ENCODE data around the gene ANKH.
"Not testable (repeated sequence)": the region's sequence is repeated elsewhere in the genome, so short reads cannot be mapped to it uniquely, and the experiment has no call there.

Gene ANKH

DNA sequence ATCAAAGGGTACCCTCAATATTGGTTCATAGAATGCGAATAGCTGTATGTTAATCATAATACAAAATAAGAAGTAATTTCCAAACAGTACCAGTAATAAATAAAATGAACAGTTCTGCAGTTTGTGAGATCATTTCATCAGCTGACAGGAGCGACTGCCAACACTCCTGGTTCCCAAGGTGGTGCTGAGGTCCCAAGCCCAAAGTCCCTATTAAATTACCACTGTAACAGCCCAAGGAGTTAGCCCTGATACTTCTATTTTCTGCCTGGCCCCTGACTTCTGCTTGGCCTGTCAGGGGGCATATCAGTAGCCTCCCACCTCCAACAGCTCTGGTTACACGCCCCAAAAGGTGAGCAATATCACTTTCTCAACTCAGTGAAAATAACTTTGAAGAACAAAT lies 47.1 kb downstream of the ANKH start:
- DNase-seq: no peak

GRCh38 chr5:14821100-14821845 lies 50.3 kb downstream of the ANKH start:
- DNase-seq: no peak

GRCh38 chr5:14818931-14819790 lies 52.4 kb downstream of the ANKH start:
- DNase-seq: no peak

- not testable (repeated sequence) for DNase-seq
Observed at GRCh38 chr5:14817762-14818136, 53.8 kb downstream of the ANKH start.

DNA sequence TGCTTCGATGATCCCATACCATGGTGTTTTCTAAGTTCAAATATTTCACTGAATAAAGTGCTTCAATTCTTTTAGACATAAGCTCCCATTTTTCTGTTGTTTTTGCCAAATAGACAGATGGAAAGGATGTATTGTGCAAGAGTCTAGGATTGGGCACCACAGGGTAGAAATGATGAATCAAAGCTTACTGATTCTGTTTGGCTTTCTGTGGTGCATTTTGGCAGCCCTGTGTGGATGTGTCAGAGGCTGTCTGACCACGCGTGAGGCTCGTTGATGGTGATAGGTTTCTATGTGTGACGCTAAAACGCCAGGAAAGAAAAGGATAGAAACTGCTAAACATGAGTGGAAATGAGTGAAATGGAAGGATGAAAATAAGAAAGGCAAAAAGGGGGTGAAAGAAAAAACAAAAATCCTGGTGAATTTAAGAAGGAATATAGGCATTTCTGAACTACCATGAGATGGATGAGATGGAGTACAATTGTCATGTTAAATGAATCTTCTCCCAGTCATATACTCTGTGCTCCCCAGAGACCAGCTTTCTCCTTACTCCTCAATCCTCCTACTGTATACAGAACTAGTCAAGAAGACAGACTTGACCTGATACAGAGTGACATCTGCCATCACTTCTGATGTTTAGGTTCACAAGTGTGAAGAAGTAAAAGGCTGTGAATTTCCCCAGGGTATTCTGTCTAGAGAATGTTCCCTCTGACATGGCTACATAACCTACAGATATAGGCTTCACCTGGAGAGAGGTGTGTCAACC lies 54.4 kb downstream of the ANKH start:
- DNase-seq: no peak

DNA sequence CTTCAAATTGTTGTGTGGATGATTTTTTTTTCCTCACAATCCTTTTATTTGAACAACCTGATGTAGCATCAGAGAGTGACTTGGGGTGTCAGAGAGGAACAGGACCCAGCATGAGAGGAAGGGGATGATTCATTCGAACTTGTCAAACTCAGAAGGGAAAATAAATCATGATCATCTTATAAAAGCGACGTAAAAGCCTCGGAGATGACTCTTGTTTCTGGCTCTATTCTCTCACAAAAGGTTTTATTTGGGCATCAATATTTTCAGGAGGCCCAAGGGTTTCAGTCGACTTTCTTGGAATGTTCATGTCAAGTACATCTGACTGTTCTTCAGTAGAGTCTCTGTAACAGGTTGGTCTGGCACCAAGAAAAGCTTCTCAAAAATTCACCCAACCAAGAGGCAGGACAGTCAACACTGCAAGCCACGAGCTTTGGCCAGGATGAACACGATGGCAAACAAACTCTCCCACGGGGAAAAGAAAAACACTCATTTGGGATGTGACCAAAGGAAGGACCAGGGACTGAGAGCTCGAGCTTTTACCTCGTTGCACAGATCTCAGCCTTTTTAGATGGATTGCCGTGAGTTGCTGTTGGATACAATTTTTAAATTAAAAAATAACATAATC lies 55.1 kb downstream of the ANKH start:
- no peak for DNase-seq

DNA sequence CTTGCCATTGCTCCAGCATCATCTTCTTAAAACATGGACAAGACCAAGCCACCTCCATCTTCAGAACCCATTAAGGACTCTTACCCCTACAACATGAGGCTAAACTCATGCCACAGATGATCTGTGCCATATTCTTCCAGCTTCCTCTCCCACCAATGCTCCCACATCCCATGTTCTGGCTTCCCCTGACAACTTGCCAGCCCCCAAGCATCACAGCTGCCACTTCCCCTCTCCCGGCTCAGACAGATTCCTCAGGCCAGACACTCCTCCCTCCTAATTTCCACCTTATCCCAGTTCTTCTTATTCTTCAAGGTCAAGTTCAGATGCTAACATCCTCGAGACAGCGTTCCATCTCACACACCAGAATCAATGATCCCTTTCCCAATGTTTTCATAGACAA lies 57.8 kb downstream of the ANKH start:
- DNase-seq: no peak

GRCh38 chr5:14812166-14812565 lies 59.4 kb downstream of the ANKH start:
- DNase-seq: no peak

DNA sequence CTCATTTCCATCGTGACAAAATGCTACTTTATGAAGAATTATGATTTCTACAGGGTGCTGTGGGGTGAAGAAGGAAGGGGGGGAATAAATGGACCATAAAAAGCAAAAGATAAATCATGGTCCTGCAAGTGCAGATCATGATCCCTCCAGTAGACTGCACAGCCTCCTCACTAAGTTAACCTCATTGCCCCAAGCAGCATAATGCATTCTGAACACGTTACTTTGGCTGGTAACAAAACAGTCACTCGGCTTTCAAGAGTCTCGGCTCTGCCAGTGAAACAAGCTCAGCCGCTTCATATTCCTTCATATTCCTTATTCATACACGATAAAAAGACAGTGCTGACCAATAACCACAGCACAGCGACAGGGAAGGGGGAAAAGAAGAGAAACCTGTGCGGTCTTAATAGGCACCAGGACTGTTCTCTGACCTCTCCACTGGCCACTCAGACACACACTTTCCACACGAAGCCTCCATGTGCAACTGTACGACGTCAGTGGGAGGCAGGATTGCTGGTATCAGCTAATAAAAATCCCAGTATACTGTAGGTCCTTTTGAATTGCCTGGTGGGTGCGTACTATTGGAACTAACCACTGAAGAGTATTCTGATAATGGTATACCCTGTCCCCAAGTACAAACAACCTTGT lies 60.5 kb downstream of the ANKH start:
- DNase-seq: no peak

- no peak for DNase-seq
Observed at GRCh38 chr5:14810282-14810681, 61.3 kb downstream of the ANKH start.

GRCh38 chr5:14809369-14810155 lies 62.0 kb downstream of the ANKH start:
- DNase-seq: peak; percentile 75

- DNase-seq: no peak
Observed at GRCh38 chr5:14807471-14807870, 64.1 kb downstream of the ANKH start.

DNA sequence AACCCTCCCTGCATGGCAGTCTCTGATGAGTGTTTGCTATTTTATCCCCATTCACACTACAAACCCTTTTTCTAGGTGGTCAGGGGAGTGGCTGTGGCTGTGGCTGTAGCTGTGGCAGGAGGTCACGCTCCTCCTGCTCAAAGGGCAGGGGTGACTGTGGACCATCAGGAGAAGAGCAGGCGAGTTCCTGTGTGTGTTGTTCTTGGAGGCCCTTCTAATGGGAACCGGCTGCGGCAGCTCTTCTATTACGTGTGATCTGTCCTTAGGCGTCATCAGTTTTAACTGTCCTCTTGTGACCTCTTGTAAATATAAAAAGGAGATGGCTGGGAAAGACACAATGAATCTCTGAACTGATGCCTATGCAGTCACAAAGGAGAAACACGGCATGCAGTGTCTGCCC lies 65.1 kb downstream of the ANKH start:
- DNase-seq: no peak

- DNase-seq: no peak
Observed at GRCh38 chr5:14802541-14802940, 69.0 kb downstream of the ANKH start.

DNA sequence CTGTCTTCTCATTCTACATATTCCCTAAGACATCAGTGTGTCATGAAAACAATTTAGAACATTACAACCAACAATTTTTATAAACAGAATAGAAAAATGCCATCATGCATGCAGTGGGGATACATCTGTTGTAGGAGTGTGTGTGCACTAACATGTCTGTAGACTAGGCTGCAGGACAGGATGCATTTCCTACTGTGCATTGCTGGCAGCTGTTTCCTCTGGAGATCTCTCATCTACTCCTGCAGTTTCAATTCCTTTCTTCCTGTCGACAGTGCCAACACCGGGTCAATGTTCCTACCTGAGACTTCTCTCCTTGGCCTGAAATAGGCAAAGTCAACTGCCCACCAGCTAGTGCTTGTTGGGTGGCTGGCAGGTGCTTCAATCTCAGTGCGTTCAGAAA lies 69.8 kb downstream of the ANKH start:
- no peak for DNase-seq

DNA sequence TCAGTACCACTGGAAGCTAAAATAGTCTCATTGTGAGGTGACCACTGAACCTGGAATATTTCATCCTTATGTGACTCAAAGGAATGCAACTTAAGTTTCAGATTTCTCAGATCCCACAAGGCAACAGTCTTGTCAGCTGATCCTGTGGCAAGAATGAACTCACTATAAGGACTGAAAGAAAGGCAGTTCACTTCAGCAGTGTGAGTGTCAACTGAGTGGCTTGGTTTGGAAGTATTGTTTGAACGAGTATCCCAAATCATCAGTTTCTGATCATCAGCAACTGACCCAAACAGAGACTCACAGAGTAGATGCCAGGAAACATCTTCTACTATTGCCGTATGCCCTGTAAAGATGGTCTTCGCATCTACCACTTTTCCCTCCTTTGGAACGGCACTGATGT lies 74.2 kb downstream of the ANKH start:
- DNase-seq: not testable (repeated sequence)

DNA sequence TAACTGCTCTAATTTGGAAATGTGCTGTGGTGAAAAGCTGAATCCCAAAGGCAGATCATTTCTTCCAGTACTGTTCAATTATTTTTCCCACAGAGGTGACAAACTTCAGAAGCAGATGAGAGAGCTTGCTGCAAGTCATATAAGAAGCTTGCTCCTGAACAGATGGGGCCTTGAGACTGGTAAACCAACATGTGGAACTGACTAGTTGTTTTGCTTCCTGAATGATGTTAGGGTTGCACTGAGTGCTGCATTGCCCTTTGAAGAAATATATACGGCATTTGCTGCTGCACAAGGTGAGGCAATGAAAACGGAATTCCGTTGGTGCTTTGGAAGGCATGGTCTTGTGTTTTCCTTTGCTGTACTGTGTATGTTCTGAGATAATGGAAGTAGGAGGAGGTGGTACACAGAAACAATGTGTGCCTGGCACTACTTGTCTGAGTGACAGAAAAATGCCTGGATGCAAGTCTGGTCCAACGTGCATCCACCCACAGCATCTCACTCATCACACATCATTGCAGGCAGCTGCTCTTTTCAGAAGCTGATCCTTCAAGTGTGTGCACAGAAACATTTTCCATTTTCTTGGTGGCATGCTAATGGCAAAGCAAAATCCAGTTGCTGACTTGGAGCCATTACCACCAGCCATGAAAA lies 76.9 kb downstream of the ANKH start:
- DNase-seq: no peak

DNA sequence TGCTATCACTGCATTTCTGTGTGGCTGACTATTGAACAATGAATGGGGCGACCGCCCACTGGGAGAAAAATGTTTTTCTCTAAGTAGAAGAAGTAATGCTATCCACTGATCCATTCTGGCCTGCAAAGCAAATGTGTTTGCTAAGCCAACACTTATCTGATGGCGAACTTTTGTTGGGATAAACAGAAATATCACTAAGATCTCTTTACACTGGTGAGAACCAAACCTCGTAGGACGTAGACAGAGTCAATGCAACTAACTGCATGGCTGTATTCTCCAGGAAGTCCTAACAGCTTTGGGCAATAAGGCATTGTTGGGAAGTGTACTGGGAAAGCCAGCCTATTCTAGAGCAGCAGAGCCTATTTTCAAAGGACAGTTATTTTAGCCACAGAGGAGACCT lies 77.7 kb downstream of the ANKH start:
- DNase-seq: no peak

DNA sequence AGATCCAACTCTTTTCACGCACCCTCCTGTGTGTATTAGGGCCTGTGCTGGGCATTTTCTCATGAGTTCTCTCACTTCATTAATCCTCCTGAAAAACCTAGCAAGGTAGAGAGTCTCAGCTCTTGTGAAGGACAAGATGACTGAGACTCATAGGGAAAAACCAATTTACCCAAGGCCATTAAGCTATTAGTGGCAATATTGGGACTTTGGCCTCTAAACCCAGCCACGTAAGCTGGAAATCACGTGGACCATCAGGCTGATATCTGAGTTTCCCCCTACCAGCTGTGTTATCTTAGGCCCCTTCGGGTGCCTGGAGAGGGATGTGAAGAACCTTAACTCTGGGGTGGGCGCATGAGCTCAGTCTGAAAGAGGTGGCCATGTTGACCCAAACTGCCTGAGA lies 80.7 kb downstream of the ANKH start:
- DNase-seq: no peak

- no peak for DNase-seq
Observed at GRCh38 chr5:14790220-14790619, 81.4 kb downstream of the ANKH start.
